Measurements from ENCODE around the gene GPR142. TPM values are rescaled to one million over a fixed set of nuclear protein-coding genes. Genes with fewer than 3 reads are reported as not detected.
"Not testable (repeated sequence)": the region's sequence is repeated elsewhere in the genome, so short reads cannot be mapped to it uniquely, and the experiment has no call there.

Gene GPR142
- total RNA-seq, 2 experiments from 2014 or later = not detected

DNA sequence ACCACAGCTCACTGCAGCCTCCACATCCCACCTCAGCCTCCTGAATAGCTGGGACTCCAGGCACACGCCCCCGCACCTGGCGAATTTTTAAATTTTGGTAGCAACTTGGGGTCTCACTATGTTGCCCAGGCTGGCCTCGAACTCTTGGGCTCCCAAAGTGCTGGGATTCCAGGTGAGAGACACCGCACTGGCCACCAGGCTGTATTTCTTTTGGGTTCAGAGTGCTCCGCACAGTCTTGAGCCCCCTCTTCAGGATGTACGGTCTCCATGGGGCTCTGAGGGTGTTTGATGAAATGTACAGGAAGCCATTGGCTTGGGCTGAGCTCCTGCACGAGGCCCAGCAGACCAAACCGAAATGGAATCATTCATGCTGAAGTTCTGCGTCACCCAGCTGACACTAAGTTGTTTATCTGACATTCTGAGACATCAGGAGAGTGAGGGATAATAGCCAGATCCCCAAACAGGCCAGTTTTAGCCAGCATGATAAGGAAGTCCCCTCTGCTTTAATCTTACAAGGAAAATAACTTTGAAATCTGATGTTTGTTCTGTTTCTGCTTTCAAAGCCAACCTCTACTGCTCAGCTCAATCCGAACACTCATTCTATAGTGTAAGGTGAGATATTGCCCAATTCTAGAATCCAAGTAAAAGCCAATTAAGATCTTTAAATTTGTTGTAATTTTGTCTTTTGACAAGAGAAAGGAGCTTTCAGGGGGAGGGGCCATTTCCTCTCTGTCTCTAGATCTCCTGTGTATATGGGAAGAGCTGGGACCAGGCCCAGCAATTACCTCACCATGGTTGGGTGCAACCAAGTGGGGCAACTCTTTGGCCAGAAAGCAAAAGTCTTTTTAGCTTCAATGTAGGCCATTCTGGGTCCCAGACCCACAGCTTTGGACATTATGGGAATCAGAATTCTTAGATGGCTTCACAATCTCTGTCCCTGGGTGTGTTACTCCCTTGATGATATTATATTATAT lies 23.7 kb downstream of the GPR142 start:
- Mint-ChIP-seq H3K9me3 (no peaks in the 10 kb centered on the region), H3K36me3 (no peaks in the 10 kb centered on the region)

DNA sequence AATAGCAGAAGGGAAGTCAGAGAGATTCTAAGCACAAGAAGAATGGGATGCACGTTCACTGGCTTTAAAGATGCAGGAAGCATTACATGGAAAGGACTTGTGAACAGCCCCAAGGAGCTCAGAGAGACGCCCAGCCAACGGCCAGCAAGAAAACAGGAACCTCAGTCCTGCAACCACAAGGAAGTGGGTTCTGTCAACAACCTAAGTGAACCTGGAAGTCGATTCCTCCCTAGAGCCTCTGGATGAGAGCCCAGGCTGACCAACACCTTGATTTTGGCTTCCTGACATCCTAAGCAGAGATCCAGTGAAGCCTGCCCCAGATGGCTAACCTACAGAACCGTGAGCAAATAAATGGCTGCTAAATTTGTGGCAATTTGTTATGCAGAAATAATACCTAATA lies 24.5 kb downstream of the GPR142 start:
- no peaks in the 10 kb centered on the region for H3K4me1 Mint-ChIP-seq

More for the DNA sequence above, 23.7 kb downstream of the GPR142 start:
- H3K4me1 Mint-ChIP-seq = no peaks in the 10 kb centered on the region
- no peaks in the 10 kb centered on the region for H3K27me3 Mint-ChIP-seq
- H3K27ac Mint-ChIP-seq = no peak overlapping the region
- no peak for DNase-seq
- no peak overlapping the region for H3K4me3 Mint-ChIP-seq

DNA sequence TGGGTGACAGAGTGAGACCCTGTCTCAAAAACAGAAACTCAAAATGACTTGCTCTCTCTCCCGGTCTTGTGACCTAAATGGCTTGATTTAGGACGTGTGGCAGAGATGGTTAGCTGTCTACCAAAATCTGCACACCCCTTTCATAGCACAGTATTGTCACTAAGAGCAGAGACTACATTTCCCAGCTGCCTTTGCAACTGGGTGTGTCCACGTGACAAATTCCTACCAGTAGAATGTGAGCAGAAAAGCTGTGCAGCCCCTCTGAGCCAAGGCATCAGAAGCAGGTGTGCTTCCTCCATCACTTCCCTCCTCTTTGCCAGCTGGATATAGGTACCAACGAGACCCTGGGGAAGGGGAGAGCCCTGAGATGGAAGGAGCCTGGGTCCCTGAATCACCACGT lies 25.5 kb downstream of the GPR142 start:
- no peaks in the 10 kb centered on the region for H3K36me3 Mint-ChIP-seq
- no peaks in the 10 kb centered on the region for H3K4me1 Mint-ChIP-seq
- H3K27ac Mint-ChIP-seq = no peak overlapping the region
- no peaks in the 10 kb centered on the region for H3K9me3 Mint-ChIP-seq
- H3K27me3 Mint-ChIP-seq = no peaks in the 10 kb centered on the region
- DNase-seq = no peak
- H3K4me3 Mint-ChIP-seq = no peak overlapping the region

More for the DNA sequence above, 24.5 kb downstream of the GPR142 start:
- Mint-ChIP-seq H3K36me3 (no peaks in the 10 kb centered on the region), H3K27me3 (no peaks in the 10 kb centered on the region), H3K27ac (no peak overlapping the region), H3K9me3 (no peaks in the 10 kb centered on the region), H3K4me3 (no peak overlapping the region)
- no peak for DNase-seq

DNA sequence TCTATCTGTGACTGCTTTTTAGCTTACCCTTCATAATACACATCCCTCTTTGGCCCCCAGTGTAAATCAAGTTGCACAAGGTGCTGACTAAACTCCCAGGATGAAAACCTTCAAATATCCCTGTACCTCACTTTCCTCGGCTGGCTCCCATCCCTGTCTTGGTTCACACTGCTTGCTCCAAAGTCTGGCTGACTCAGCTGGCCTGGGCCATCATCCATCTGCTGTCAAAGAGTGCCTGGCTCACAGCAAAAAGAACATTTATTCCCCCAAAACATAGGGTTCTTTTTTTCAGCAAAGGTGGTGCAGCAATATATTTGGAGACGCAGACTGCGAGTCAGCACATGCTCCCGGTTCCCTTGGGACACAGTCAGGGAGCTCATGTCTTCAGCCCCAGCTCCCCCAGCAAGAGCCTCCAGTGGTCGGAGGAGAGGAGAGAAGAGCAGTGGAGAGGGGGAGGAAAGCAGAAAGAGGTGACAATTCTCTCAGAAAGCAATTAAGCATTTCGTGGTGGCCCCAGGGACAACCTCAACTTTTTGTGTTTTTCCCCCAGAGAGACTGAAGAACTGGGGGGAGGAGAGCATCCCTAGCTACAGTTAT lies 26.1 kb downstream of the GPR142 start:
- DNase-seq = no peak
- Mint-ChIP-seq H3K27me3 (no peaks in the 10 kb centered on the region), H3K9me3 (no peaks in the 10 kb centered on the region), H3K4me1 (no peaks in the 10 kb centered on the region), H3K36me3 (no peaks in the 10 kb centered on the region), H3K27ac (no peak overlapping the region), H3K4me3 (no peak overlapping the region)

DNA sequence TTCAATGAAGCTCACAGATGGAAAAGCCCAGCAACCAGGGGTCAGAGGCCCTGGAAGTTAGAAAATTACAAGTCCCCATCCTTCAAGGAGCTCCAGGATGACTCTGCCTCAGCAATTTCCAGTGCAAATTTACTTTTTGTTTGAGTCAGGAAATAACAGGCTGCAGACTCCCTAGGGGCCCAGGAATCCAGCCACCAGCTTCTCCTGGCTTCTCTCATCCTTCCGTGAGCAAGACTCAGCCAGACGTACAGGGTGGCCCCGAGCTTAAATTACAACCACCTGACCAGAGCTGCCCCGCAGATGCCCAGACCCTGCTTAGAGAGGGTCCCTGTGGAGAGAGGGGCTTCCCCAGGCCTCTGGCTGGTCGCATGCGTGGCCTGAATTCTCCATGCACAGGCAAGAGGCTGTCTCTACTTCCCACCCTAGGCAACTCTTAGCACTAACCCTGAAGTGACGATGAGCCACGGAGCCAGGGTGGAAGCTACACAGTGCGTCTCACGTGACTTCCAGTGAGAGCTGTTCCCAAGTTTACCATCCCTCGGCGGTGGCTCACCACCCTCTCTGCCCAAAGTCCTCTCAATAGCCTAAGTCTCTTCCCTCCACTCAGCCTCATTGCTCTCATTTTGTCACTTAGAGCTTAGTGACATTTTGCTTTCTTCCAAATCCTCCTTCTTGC lies 27.1 kb downstream of the GPR142 start:
- no peaks in the 10 kb centered on the region for H3K9me3 Mint-ChIP-seq
- no peaks in the 10 kb centered on the region for H3K36me3 Mint-ChIP-seq
- no peak for DNase-seq
- no peaks in the 10 kb centered on the region for H3K27me3 Mint-ChIP-seq
- H3K4me3 Mint-ChIP-seq = no peak overlapping the region
- no peaks in the 10 kb centered on the region for H3K4me1 Mint-ChIP-seq
- H3K27ac Mint-ChIP-seq = no peak overlapping the region

DNA sequence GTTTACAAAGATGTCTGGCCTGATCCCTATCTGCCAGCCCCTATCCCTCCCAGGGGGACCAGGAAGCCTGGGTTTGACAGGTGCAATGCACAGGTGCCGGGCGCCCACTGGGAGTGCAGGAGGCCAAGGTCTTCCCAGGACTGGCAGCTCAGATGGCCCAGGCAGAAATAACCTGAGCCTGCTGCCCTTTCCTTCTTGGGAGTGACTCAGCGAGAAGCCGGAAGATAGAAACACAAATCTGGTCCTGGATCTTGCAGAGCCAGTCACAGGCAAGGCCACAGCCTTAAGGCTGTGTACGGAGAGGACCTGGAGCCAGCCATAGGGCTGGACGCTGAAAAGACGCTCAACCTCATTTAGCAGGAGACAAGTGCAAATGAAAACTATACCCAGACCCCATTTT lies 27.7 kb downstream of the GPR142 start:
- H3K27me3 Mint-ChIP-seq = no peaks in the 10 kb centered on the region
- no peak for DNase-seq
- no peaks in the 10 kb centered on the region for H3K4me1 Mint-ChIP-seq
- no peaks in the 10 kb centered on the region for H3K36me3 Mint-ChIP-seq
- no peak overlapping the region for H3K27ac Mint-ChIP-seq
- no peak overlapping the region for H3K4me3 Mint-ChIP-seq
- no peaks in the 10 kb centered on the region for H3K9me3 Mint-ChIP-seq

DNA sequence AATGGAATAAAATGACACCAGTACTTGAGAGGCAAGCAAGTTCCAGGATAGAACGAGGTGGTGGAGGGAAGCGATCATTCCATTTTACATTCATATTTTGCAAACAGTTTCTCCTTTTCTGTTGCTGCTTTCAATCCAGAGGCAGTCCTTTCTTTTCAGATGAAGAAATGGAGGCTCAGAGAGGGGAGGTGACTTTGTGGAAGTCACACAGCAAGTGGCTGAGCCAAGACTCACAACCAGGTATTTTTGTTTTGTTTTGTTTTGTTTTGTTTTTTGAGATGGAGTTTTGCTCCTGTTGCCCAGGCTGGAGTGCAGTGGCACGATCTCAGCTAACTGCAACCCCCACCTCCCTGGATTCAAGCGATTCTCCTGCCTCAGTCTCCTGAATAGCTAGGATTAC lies 29.3 kb downstream of the GPR142 start:
- Mint-ChIP-seq H3K4me1 (no peaks in the 10 kb centered on the region), H3K9me3 (no peaks in the 10 kb centered on the region), H3K27me3 (no peaks in the 10 kb centered on the region), H3K27ac (no peak overlapping the region), H3K36me3 (no peaks in the 10 kb centered on the region), H3K4me3 (no peak overlapping the region)
- no peak for DNase-seq

DNA sequence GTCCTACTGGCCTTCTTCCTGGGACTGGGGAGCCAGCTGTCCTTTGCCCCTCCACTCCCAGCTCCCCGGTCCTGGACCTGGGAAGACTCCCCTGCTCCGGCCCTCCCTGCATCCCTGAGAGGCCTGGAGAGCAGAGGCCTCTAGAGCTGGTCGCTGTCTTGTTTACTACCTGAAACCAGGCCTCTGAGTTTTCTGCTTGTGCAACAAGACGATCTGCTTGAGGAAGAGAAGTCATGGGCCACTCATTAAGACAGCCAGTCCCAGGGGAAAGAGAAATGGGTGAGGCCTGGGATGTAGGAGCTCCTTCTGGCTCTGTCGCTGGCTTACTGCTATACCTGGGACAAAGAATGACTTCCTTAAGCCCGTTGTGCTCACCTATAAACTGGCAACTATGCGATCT lies 34.7 kb downstream of the GPR142 start:
- DNase-seq = no peak
- no peaks in the 10 kb centered on the region for H3K36me3 Mint-ChIP-seq
- no peaks in the 10 kb centered on the region for H3K9me3 Mint-ChIP-seq
- no peaks in the 10 kb centered on the region for H3K27me3 Mint-ChIP-seq
- H3K4me1 Mint-ChIP-seq = no peaks in the 10 kb centered on the region
- no peak overlapping the region for H3K27ac Mint-ChIP-seq
- H3K4me3 Mint-ChIP-seq = no peak overlapping the region

DNA sequence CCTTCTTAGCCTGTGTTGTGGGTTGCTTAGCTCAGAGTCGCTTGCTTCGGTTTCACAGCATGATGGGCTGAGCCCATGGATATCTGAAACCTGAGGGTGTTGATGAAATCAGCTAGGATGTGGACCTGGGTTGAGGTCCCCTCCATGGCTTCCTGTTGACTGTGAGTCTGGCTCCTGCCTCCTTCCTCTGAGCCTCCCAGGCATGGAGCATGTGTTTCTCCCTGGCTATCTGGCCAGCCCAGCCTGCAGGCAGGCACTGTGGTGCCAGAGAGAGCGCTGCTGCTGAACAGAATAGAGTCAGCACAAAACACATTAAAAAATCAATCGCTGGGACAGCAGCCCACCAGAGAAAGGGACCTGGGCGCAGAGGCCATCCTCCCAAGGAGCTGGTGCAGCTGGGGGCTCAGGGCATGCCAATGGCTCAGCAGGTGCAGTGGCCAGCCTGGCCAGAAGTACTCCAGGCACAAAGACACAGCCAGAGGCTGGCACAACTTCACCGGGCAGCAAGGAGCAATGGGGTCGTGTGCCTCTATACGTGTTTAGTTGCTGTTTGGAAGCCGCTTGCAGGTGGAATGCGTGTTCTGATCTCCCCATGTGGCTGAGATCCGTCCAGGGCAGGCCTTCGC lies 36.3 kb downstream of the GPR142 start:
- Mint-ChIP-seq H3K4me3 (no peak overlapping the region), H3K27me3 (no peaks in the 10 kb centered on the region), H3K4me1 (no peaks in the 10 kb centered on the region), H3K36me3 (no peaks in the 10 kb centered on the region), H3K27ac (no peak overlapping the region), H3K9me3 (no peaks in the 10 kb centered on the region)
- DNase-seq = no peak

DNA sequence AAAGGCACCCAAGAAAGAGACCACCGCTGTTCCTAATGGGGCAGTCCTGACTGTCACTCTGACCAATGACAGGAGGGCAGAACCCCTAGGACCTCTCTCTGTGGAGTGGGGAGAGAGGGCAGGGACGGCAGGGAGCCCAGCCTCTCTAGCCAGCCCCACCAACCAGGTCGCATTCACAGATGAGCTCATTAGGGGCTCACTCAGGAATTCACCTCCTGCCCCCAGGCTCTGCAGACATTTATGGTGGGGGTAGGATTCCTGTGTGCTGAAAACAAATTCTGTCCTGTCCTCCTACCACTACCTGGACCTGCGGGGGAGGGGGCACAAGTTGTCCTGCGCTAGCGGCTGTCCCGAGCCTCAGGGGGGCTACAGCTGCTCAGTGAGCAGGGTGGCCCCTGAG lies 36.9 kb downstream of the GPR142 start:
- no peak for DNase-seq
- Mint-ChIP-seq H3K27me3 (no peaks in the 10 kb centered on the region), H3K9me3 (no peaks in the 10 kb centered on the region), H3K4me3 (no peak overlapping the region), H3K27ac (no peak overlapping the region), H3K4me1 (no peaks in the 10 kb centered on the region), H3K36me3 (no peaks in the 10 kb centered on the region)

DNA sequence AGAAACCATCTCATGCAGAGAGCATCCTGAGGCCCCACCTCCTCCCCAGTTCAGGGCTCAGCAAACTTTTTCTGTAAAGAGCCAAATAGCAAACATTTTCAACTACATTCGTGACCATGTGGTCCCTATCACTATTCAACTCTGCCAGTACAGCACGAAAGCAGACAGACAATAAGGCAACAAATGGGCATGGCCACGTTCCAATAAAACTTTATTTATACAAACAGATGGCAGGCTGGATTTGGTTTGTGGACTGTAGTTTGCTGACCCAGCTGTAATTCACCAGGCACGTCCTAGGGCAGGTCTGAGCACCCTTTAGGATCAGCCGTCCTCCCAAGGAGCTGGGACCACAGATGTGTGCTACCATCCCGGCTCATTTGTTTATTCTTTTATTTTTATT lies 37.5 kb downstream of the GPR142 start:
- H3K36me3 Mint-ChIP-seq = no peaks in the 10 kb centered on the region
- H3K4me1 Mint-ChIP-seq = no peaks in the 10 kb centered on the region
- no peaks in the 10 kb centered on the region for H3K27me3 Mint-ChIP-seq
- DNase-seq = no peak
- H3K9me3 Mint-ChIP-seq = no peaks in the 10 kb centered on the region
- no peak overlapping the region for H3K27ac Mint-ChIP-seq
- no peak overlapping the region for H3K4me3 Mint-ChIP-seq

DNA sequence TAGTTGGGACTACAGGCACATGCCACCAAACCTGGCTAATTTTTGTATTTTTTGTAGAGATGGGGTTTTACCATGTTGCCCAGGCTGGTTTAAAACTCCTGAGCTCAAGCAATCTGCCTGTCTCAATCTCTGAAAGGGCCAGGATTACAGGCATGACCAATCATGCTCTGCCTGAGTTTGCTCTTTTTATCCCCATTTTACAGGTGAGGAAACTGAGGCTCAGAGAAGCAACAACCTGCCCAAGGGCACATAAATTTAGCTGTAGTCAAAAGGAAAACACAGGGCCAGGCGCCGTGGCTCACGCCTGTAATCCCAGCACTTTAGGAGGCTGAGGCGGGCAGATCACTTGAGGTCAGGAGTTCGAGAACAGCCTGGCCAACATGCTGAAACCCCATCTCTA lies 38.0 kb downstream of the GPR142 start:
- not testable (repeated sequence) for H3K9me3 Mint-ChIP-seq, H3K27me3 Mint-ChIP-seq, H3K4me1 Mint-ChIP-seq, H3K36me3 Mint-ChIP-seq, H3K4me3 Mint-ChIP-seq, DNase-seq, H3K27ac Mint-ChIP-seq

DNA sequence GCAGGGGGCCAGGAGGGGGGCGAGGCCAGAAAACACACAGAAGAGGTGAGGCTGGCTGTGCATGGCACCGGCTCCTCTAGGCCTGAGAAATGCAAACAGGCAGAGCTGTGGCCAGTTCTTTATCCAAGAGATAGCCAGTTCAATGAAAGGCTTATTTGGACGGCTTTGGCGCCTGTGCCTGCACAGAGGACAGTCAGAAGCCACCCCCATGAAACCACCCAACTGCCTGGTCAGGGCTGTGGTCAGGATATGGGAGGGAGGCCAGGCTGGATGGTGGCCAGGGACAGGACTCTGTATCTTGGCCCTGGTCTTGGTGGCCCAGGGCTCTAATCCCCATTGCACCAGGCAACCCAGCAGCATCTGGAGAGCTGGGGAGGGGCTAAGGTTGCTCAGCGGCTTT lies 40.1 kb downstream of the GPR142 start:
- no peak overlapping the region for H3K4me3 Mint-ChIP-seq
- no peak for DNase-seq
- no peaks in the 10 kb centered on the region for H3K27me3 Mint-ChIP-seq
- no peaks in the 10 kb centered on the region for H3K36me3 Mint-ChIP-seq
- no peak overlapping the region for H3K27ac Mint-ChIP-seq
- peaks cover 3% of the 10 kb centered on the region for H3K9me3 Mint-ChIP-seq
- no peaks in the 10 kb centered on the region for H3K4me1 Mint-ChIP-seq

DNA sequence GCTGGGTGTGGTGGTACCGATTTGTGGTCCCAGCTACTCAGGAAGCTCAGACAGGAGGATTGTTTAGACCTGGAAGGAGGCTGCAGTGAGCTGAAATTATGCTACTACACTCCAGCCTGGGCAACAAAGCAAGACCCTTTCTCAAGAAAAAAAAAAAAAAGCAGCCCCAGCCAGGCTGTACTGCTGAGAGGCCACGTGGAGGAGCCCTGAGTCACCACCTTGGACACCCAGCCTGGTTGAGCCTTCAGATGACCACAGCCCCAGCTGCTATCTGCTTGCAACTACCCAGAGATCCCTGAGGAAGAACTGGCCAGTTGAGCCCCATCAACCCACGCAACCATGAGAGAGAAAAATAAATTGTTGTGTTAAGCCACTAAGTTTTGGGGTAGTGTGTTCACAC lies 41.0 kb downstream of the GPR142 start:
- no peaks in the 10 kb centered on the region for H3K36me3 Mint-ChIP-seq
- no peak for DNase-seq
- peaks cover 3% of the 10 kb centered on the region for H3K9me3 Mint-ChIP-seq
- H3K27me3 Mint-ChIP-seq = no peaks in the 10 kb centered on the region
- H3K4me1 Mint-ChIP-seq = no peaks in the 10 kb centered on the region
- H3K4me3 Mint-ChIP-seq = no peak overlapping the region
- no peak overlapping the region for H3K27ac Mint-ChIP-seq

DNA sequence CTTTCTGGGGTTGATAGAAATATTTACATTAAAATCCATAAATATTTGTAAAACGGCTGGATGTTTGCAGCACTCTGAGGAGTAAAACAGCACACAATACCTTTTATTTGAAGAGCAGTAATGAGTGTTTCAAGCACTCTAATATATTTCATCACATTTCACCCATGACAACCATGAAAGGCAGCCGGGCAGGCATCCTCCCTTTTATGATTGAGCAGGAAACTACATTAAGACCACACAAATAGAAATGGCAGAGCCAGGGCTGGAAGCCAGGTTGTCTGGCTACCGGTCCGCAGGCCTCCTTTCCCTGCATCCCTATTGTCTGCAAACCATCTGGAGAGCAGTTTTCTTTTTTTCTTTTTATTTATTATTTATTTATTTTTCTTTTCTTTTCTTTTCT lies 41.5 kb downstream of the GPR142 start:
- H3K36me3 Mint-ChIP-seq = no peaks in the 10 kb centered on the region

More for the DNA sequence above, 41.5 kb downstream of the GPR142 start:
- no peaks in the 10 kb centered on the region for H3K27me3 Mint-ChIP-seq
- peaks cover 3% of the 10 kb centered on the region for H3K9me3 Mint-ChIP-seq
- H3K27ac Mint-ChIP-seq = no peak overlapping the region
- no peaks in the 10 kb centered on the region for H3K4me1 Mint-ChIP-seq
- DNase-seq = no peak
- H3K4me3 Mint-ChIP-seq = no peak overlapping the region
